ENCODE data around the gene SGK1.
A peak's percentile ranks its signal among the peaks of the same experiment; 100 is the strongest.

The SGK1 gene

GRCh38 chr6:134164300-134164699, 153.6 kb downstream of the SGK1 start:
- H3K23ac ChIP-seq (ENCODE audit: low read length) = no peak overlapping the region
- WGBS (ENCODE audit: extremely low coverage, insufficient coverage, insufficient read length) = no CpG with 5 or more reads among the region's 8 CpGs
- H3K79me1 ChIP-seq (ENCODE audit: low read length) = peaks cover 13% of the 10 kb centered on the region
- no peak overlapping the region for H3K18ac ChIP-seq (ENCODE audit: low read length)
- H3K14ac ChIP-seq (ENCODE audit: low read length) = no peak overlapping the region
- no peak overlapping the region for H3K27ac ChIP-seq (ENCODE audit: low read depth, low read length)
- no peak overlapping the region for H2BK120ac ChIP-seq (ENCODE audit: insufficient read depth, low read length, poor library complexity)
- no peak overlapping the region for H2AK5ac ChIP-seq (ENCODE audit: low read length)
- no peaks in the 10 kb centered on the region for H3K79me2 ChIP-seq (ENCODE audit: control insufficient read depth, insufficient read depth, low read length, poor library complexity)
- H2BK12ac ChIP-seq (ENCODE audit: low read length) = no peak overlapping the region
- H3K36me3 ChIP-seq (ENCODE audit: control insufficient read depth in 1 of 2, insufficient read depth in 2 of 2, low read length in 2 of 2) = peaks cover 0 to 2% of the 10 kb centered on the region in 2 experiments
- no peak overlapping the region for H3K4me2 ChIP-seq (ENCODE audit: low read length)
- no peak overlapping the region for H2BK5ac ChIP-seq (ENCODE audit: low read depth, low read length, poor library complexity)
- no peak overlapping the region for H3K9ac ChIP-seq (ENCODE audit: low read length)
- H2AFZ ChIP-seq (ENCODE audit: insufficient read depth, low read length, poor library complexity) = no peak overlapping the region
- H3K27me3 ChIP-seq (ENCODE audit: insufficient read depth, low read length) = no peaks in the 10 kb centered on the region
- no peak for DNase-seq
- no peak overlapping the region for H3K4me3 ChIP-seq (ENCODE audit: low read depth, low read length)
- no peak overlapping the region for H4K12ac ChIP-seq (ENCODE audit: low read depth, low read length)
- H4K91ac ChIP-seq (ENCODE audit: low read depth, low read length) = no peak overlapping the region
- no peaks in the 10 kb centered on the region for H3K9me3 ChIP-seq (ENCODE audit: insufficient read depth, low read depth, low read length)
- no peak overlapping the region for H4K8ac ChIP-seq (ENCODE audit: low read depth, low read length)
- H3K4me1 ChIP-seq (ENCODE audit: control insufficient read depth in 1 of 2, insufficient read depth in 2 of 2, low read length in 2 of 2) = peaks cover 3 to 5% of the 10 kb centered on the region in 2 experiments
- H3K4ac ChIP-seq (ENCODE audit: low read depth, low read length) = no peak overlapping the region

GRCh38 chr6:134162932-134163331, 155.0 kb downstream of the SGK1 start:
- H3K79me2 ChIP-seq (ENCODE audit: control insufficient read depth, insufficient read depth, low read length, poor library complexity) = no peaks in the 10 kb centered on the region
- H3K4me1 ChIP-seq (ENCODE audit: control insufficient read depth in 1 of 2, insufficient read depth in 2 of 2, low read length in 2 of 2) = peaks cover 3 to 5% of the 10 kb centered on the region in 2 experiments
- no peaks in the 10 kb centered on the region for H3K27me3 ChIP-seq (ENCODE audit: insufficient read depth, low read length)
- H4K12ac ChIP-seq (ENCODE audit: low read depth, low read length) = no peak overlapping the region
- H3K4me2 ChIP-seq (ENCODE audit: low read length) = no peak overlapping the region
- H3K4me3 ChIP-seq (ENCODE audit: low read depth, low read length) = no peak overlapping the region
- no peak overlapping the region for H2AK5ac ChIP-seq (ENCODE audit: low read length)
- H2BK5ac ChIP-seq (ENCODE audit: low read depth, low read length, poor library complexity) = peak overlapping the region; percentile 32
- H2AFZ ChIP-seq (ENCODE audit: insufficient read depth, low read length, poor library complexity) = no peak overlapping the region
- H4K91ac ChIP-seq (ENCODE audit: low read depth, low read length) = no peak overlapping the region
- H3K27ac ChIP-seq (ENCODE audit: low read depth, low read length) = no peak overlapping the region
- no peak overlapping the region for H2BK120ac ChIP-seq (ENCODE audit: insufficient read depth, low read length, poor library complexity)
- peak overlapping the region; percentile 21 for H2BK12ac ChIP-seq (ENCODE audit: low read length)
- H3K9me3 ChIP-seq (ENCODE audit: insufficient read depth, low read depth, low read length) = no peaks in the 10 kb centered on the region
- H3K79me1 ChIP-seq (ENCODE audit: low read length) = peaks cover 13% of the 10 kb centered on the region
- no peak for DNase-seq
- H4K8ac ChIP-seq (ENCODE audit: low read depth, low read length) = no peak overlapping the region
- H3K23ac ChIP-seq (ENCODE audit: low read length) = no peak overlapping the region
- no CpG with 5 or more reads among the region's 3 CpGs for WGBS (ENCODE audit: extremely low coverage, insufficient coverage, insufficient read length)
- no peak overlapping the region for H3K18ac ChIP-seq (ENCODE audit: low read length)
- H3K9ac ChIP-seq (ENCODE audit: low read length) = no peak overlapping the region
- H3K14ac ChIP-seq (ENCODE audit: low read length) = no peak overlapping the region
- H3K4ac ChIP-seq (ENCODE audit: low read depth, low read length) = no peak overlapping the region
- H3K36me3 ChIP-seq (ENCODE audit: control insufficient read depth in 1 of 2, insufficient read depth in 2 of 2, low read length in 2 of 2) = no peaks in the 10 kb centered on the region

- no CpG with 5 or more reads among the region's 1 CpG for WGBS (ENCODE audit: extremely low coverage, insufficient coverage, insufficient read length)
- Histone ChIP-seq H3K18ac (ENCODE audit: low read length) (no peak overlapping the region), H3K9ac (ENCODE audit: low read length) (no peak overlapping the region), H2BK120ac (ENCODE audit: insufficient read depth, low read length, poor library complexity) (no peak overlapping the region), H2AK5ac (ENCODE audit: low read length) (no peak overlapping the region), H3K27ac (ENCODE audit: low read depth, low read length) (peak overlapping the region; percentile 62), H4K8ac (ENCODE audit: low read depth, low read length) (no peak overlapping the region), H3K4me2 (ENCODE audit: low read length) (peak overlapping the region; percentile 8), H2BK12ac (ENCODE audit: low read length) (no peak overlapping the region), H3K36me3 (ENCODE audit: control insufficient read depth in 1 of 2, insufficient read depth in 2 of 2, low read length in 2 of 2) (no peaks in the 10 kb centered on the region), H4K12ac (ENCODE audit: low read depth, low read length) (no peak overlapping the region), H3K4ac (ENCODE audit: low read depth, low read length) (no peak overlapping the region), H3K27me3 (ENCODE audit: insufficient read depth, low read length) (no peaks in the 10 kb centered on the region), H3K79me1 (ENCODE audit: low read length) (peaks cover 13% of the 10 kb centered on the region), H2AFZ (ENCODE audit: insufficient read depth, low read length, poor library complexity) (no peak overlapping the region), H3K23ac (ENCODE audit: low read length) (no peak overlapping the region), H3K79me2 (ENCODE audit: control insufficient read depth, insufficient read depth, low read length, poor library complexity) (no peaks in the 10 kb centered on the region), H3K9me3 (ENCODE audit: insufficient read depth, low read depth, low read length) (no peaks in the 10 kb centered on the region), H2BK5ac (ENCODE audit: low read depth, low read length, poor library complexity) (no peak overlapping the region), H4K91ac (ENCODE audit: low read depth, low read length) (no peak overlapping the region), H3K4me1 (ENCODE audit: control insufficient read depth in 1 of 2, insufficient read depth in 2 of 2, low read length in 2 of 2) (peaks cover 3 to 5% of the 10 kb centered on the region in 2 experiments), H3K14ac (ENCODE audit: low read length) (no peak overlapping the region), H3K4me3 (ENCODE audit: low read depth, low read length) (no peak overlapping the region)
- peak in 1 of 2 donors; percentile 23 for DNase-seq
Observed at GRCh38 chr6:134161041-134161440, 156.9 kb downstream of the SGK1 start.

GRCh38 chr6:134152767-134153485, 165.0 kb downstream of the SGK1 start:
- Histone ChIP-seq H3K23ac (ENCODE audit: low read length) (no peak overlapping the region), H2BK12ac (ENCODE audit: low read length) (no peak overlapping the region), H2AK5ac (ENCODE audit: low read length) (no peak overlapping the region), H4K8ac (ENCODE audit: low read depth, low read length) (no peak overlapping the region), H3K9ac (ENCODE audit: low read length) (no peak overlapping the region), H4K12ac (ENCODE audit: low read depth, low read length) (no peak overlapping the region), H3K27ac (ENCODE audit: low read depth, low read length) (no peak overlapping the region), H3K14ac (ENCODE audit: low read length) (no peak overlapping the region), H3K18ac (ENCODE audit: low read length) (no peak overlapping the region), H3K36me3 (ENCODE audit: control insufficient read depth in 1 of 2, insufficient read depth in 2 of 2, low read length in 2 of 2) (no peaks in the 10 kb centered on the region), H2BK5ac (ENCODE audit: low read depth, low read length, poor library complexity) (no peak overlapping the region), H2AFZ (ENCODE audit: insufficient read depth, low read length, poor library complexity) (no peak overlapping the region), H3K9me3 (ENCODE audit: insufficient read depth, low read depth, low read length) (no peaks in the 10 kb centered on the region), H3K4me1 (ENCODE audit: control insufficient read depth in 1 of 2, insufficient read depth in 2 of 2, low read length in 2 of 2) (peaks cover 4 to 6% of the 10 kb centered on the region in 2 experiments), H2BK120ac (ENCODE audit: insufficient read depth, low read length, poor library complexity) (no peak overlapping the region), H3K4ac (ENCODE audit: low read depth, low read length) (no peak overlapping the region), H3K79me2 (ENCODE audit: control insufficient read depth, insufficient read depth, low read length, poor library complexity) (no peaks in the 10 kb centered on the region), H3K79me1 (ENCODE audit: low read length) (no peaks in the 10 kb centered on the region), H3K4me3 (ENCODE audit: low read depth, low read length) (no peak overlapping the region), H3K27me3 (ENCODE audit: insufficient read depth, low read length) (no peaks in the 10 kb centered on the region), H3K4me2 (ENCODE audit: low read length) (peak overlapping the region; percentile 23), H4K91ac (ENCODE audit: low read depth, low read length) (no peak overlapping the region)
- WGBS (ENCODE audit: extremely low coverage, insufficient coverage, insufficient read length) = no CpG with 5 or more reads among the region's 8 CpGs
- DNase-seq = no peak
